Neuronal stem cell (in vitro differentiated cells): ENCODE results near the gene INTS1.

Source experiments
- DNase-seq: peaks from one replicate; pipeline ENCODE4 v3.0.0-alpha.2; 2013; ENCODE audit warnings: low spot score
- H2AFZ ChIP-seq: one replicate; pipeline ENCODE4 v1.6.1; 2013; ENCODE audit warnings: mild to moderate bottlenecking, low read length, inconsistent platforms
- H2AK5ac ChIP-seq: 2 replicates; pipeline ENCODE4 v1.6.1; 2013; ENCODE audit warnings: low read depth, mild to moderate bottlenecking, inconsistent platforms, low read length, moderate library complexity, mixed read lengths
- H2BK120ac ChIP-seq: 2 replicates; pipeline ENCODE4 v1.6.1; 2013; ENCODE audit warnings: low read depth, mild to moderate bottlenecking, inconsistent platforms, low read length, moderate library complexity, mixed read lengths
- H2BK12ac ChIP-seq: one replicate; pipeline ENCODE4 v1.6.1; 2013; ENCODE audit warnings: low read length, inconsistent platforms
- H2BK15ac ChIP-seq: 2 replicates; pipeline ENCODE4 v1.6.1; 2013; ENCODE audit warnings: mild to moderate bottlenecking, low read length, inconsistent platforms, mixed read lengths
- H2BK5ac ChIP-seq: one replicate; pipeline ENCODE4 v1.6.1; 2013; ENCODE audit warnings: inconsistent platforms, mild to moderate bottlenecking, low read length, moderate library complexity
- H3K14ac ChIP-seq: one replicate; pipeline ENCODE4 v1.6.1; 2013; ENCODE audit warnings: low read length, inconsistent platforms
- H3K18ac ChIP-seq: 2 replicates; pipeline ENCODE4 v1.6.1; 2013; ENCODE audit warnings: low read length, inconsistent platforms
- H3K23ac ChIP-seq: 2 replicates; pipeline ENCODE4 v1.6.1; 2013; ENCODE audit warnings: low read depth, mild to moderate bottlenecking, mixed read lengths, low read length, inconsistent platforms; ENCODE audit not compliant: poor library complexity
- H3K27ac ChIP-seq: replicated peaks from 3 replicates; pipeline ENCODE4 v1.5.1; 2013; ENCODE audit warnings: low read length, inconsistent platforms
- H3K27me3 ChIP-seq, 3 experiments: 2 replicates each; pipeline ENCODE4 v1.6.1; 2013; ENCODE audit warnings: low read length in 3 of 3, mild to moderate bottlenecking in 2 of 3, inconsistent platforms in 1 of 3, low read depth in 1 of 3, mixed read lengths in 1 of 3, moderate library complexity in 1 of 3; ENCODE audit not compliant: control insufficient read depth in 3 of 3, insufficient read depth in 3 of 3
- H3K36me3 ChIP-seq, 2 donors: replicated peaks in 1 of 2; 2 replicates each; pipeline ENCODE4 v1.6.1; 2013; ENCODE audit warnings: low read length in 2 of 2; ENCODE audit not compliant: control insufficient read depth in 2 of 2, insufficient read depth in 2 of 2
- H3K4ac ChIP-seq: 2 replicates; pipeline ENCODE4 v1.6.1; 2013; ENCODE audit warnings: inconsistent platforms, mild to moderate bottlenecking, low read length, moderate library complexity
- H3K4me1 ChIP-seq, 2 donors: 1 replicate in 1 of 2; 2 replicates in 1 of 2; pipeline ENCODE4 v1.6.1; 2013; ENCODE audit warnings: low read length in 2 of 2, low read depth in 1 of 2; ENCODE audit not compliant: control insufficient read depth in 2 of 2, insufficient read depth in 1 of 2
- H3K4me2 ChIP-seq: one replicate; pipeline ENCODE4 v1.6.1; 2013; ENCODE audit warnings: mild to moderate bottlenecking, low read length, inconsistent platforms; ENCODE audit not compliant: insufficient read depth, poor library complexity, severe bottlenecking
- H3K4me3 ChIP-seq, 2 donors: 2 replicates each; pipeline ENCODE4 v1.5.1; 2013; ENCODE audit warnings: low read length in 2 of 2, mild to moderate bottlenecking in 2 of 2, inconsistent platforms in 1 of 2, moderate library complexity in 1 of 2
- H3K79me1 ChIP-seq: one replicate; pipeline ENCODE4 v1.6.1; 2013; ENCODE audit warnings: low read depth, mild to moderate bottlenecking, inconsistent platforms, low read length, moderate library complexity
- H3K9ac ChIP-seq: one replicate; pipeline ENCODE4 v1.6.1; 2013; ENCODE audit warnings: mild to moderate bottlenecking, low read depth, low read length, inconsistent platforms; ENCODE audit not compliant: poor library complexity
- H3K9me3 ChIP-seq, 2 donors: replicated peaks in 1 of 2; 2 replicates each; pipeline versions ENCODE3 to v1.6.1; 2013; ENCODE audit warnings: low read length in 2 of 2, mild to moderate bottlenecking in 2 of 2, inconsistent platforms in 1 of 2, low read depth in 1 of 2, mixed read lengths in 1 of 2, moderate library complexity in 1 of 2; ENCODE audit not compliant: control insufficient read depth in 2 of 2, insufficient read depth in 1 of 2
- H4K8ac ChIP-seq: one replicate; pipeline ENCODE4 v1.6.1; 2013; ENCODE audit warnings: low read depth, mild to moderate bottlenecking, inconsistent platforms, low read length, moderate library complexity
- H4K91ac ChIP-seq: one replicate; pipeline ENCODE4 v1.6.1; 2013; ENCODE audit warnings: low read length, low read depth, mild to moderate bottlenecking, inconsistent platforms; ENCODE audit not compliant: poor library complexity
- WGBS, 2 donors: extraction: QIAGEN DNeasy Blood & Tissue Kit; methylation state at CpG; one replicate each; pipeline ENCODE4 v1.1.7; 2013; ENCODE audit warnings: missing lambda C conversion rate in 2 of 2, mixed read lengths in 1 of 2; ENCODE audit not compliant: insufficient read length in 2 of 2, insufficient replicate concordance in 1 of 2; ENCODE audit errors: extremely low coverage in 2 of 2; 5-methylcytosine and 5-hydroxymethylcytosine counted together

INTS1 gene

DNA sequence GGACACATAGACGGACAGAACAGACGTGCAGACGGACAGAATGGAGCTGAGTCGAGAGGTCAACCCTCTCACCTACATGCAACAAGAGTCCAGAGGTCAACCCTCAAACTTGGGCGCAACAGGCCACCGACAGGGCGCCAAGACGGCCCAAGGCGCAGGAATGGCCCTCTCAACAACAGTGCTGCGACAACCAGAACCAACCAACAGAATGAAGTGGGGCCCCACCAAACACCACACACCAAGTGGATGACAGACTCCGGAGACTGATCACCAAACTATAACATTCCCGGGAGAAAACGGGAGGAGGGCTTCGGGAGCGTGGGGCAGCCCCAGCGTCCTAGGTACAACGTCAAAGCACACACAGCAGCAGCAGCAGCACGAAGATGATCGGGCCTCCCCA lies 13.4 kb downstream of the INTS1 start:
- no CpG with 5 or more reads among the region's 19 CpGs for WGBS, 2 donors
- H3K18ac ChIP-seq: no peak overlapping the region

DNA sequence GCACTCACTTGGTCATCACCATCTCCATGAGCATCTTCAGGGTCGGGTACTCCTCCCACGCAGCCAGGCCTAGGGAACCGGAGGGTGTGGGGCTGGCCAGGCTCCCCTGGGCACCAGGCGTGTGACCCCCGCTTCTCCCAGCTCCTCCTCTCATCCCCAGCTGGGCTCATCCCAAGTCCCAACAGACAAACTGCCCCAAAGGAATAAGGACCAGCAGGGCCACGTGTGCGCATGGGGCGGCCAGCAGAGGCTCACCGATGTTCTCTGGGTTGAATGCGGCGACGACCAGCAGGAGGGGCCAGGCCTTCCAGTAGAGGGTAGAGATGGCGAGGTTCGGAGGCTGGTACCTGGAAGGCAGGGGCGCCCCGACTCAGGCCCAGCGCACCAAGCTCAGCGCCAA lies 14.9 kb downstream of the INTS1 start:
- H3K18ac ChIP-seq: no peak overlapping the region
- no peak overlapping the region for H4K8ac ChIP-seq
- no peak overlapping the region for H2BK120ac ChIP-seq
- no peak overlapping the region for H2AK5ac ChIP-seq
- no peak overlapping the region for H3K14ac ChIP-seq
- H2BK15ac ChIP-seq: no peak overlapping the region
- no peak overlapping the region for H3K4me2 ChIP-seq
- H2BK12ac ChIP-seq: no peak overlapping the region
- no peaks in the 10 kb centered on the region for H3K27me3 ChIP-seq
- no peak overlapping the region for H3K4ac ChIP-seq
- no peak overlapping the region for H3K4me3 ChIP-seq
- H3K36me3 ChIP-seq: peaks cover 54 to 93% of the 10 kb centered on the region in 2 donors
- no CpG with 5 or more reads among the region's 18 CpGs for WGBS, 2 donors
- H3K23ac ChIP-seq: peak overlapping the region; percentile 73
- H4K91ac ChIP-seq: no peak overlapping the region
- peaks cover 13% of the 10 kb centered on the region for H3K79me1 ChIP-seq
- H2BK5ac ChIP-seq: no peak overlapping the region
- H3K9me3 ChIP-seq: no peaks in the 10 kb centered on the region
- H3K27ac ChIP-seq: no peak overlapping the region
- no peak overlapping the region for H3K9ac ChIP-seq
- no peak overlapping the region for H2AFZ ChIP-seq
- no peak for DNase-seq
- no peaks in the 10 kb centered on the region for H3K4me1 ChIP-seq

More for the DNA sequence above, 13.4 kb downstream of the INTS1 start:
- no peak overlapping the region for H2BK120ac ChIP-seq
- peaks cover 13% of the 10 kb centered on the region for H3K79me1 ChIP-seq
- H3K14ac ChIP-seq: no peak overlapping the region
- no peak overlapping the region for H2AFZ ChIP-seq
- no peak overlapping the region for H3K4ac ChIP-seq
- H2AK5ac ChIP-seq: no peak overlapping the region
- H3K4me1 ChIP-seq: no peaks in the 10 kb centered on the region
- no peak overlapping the region for H2BK5ac ChIP-seq
- no peak overlapping the region for H3K9ac ChIP-seq
- DNase-seq: no peak
- no peaks in the 10 kb centered on the region for H3K27me3 ChIP-seq
- H4K8ac ChIP-seq: no peak overlapping the region
- peaks cover 56 to 93% of the 10 kb centered on the region in 2 donors for H3K36me3 ChIP-seq
- no peak overlapping the region for H3K27ac ChIP-seq
- H2BK15ac ChIP-seq: no peak overlapping the region
- H3K4me2 ChIP-seq: no peak overlapping the region
- H3K23ac ChIP-seq: no peak overlapping the region
- no peak overlapping the region for H2BK12ac ChIP-seq
- no peak overlapping the region for H3K4me3 ChIP-seq
- no peaks in the 10 kb centered on the region for H3K9me3 ChIP-seq
- H4K91ac ChIP-seq: no peak overlapping the region

GRCh38 chr7:1488016-1488415 lies 16.2 kb downstream of the INTS1 start:
- no peak overlapping the region for H2BK12ac ChIP-seq
- H3K36me3 ChIP-seq: peaks cover 59 to 93% of the 10 kb centered on the region in 2 donors
- no peak overlapping the region for H3K4me3 ChIP-seq
- H3K14ac ChIP-seq: no peak overlapping the region
- H3K9me3 ChIP-seq: no peaks in the 10 kb centered on the region
- H3K79me1 ChIP-seq: peaks cover 16% of the 10 kb centered on the region
- no peak for DNase-seq
- no peak overlapping the region for H2AFZ ChIP-seq
- no peak overlapping the region for H2BK120ac ChIP-seq
- no peak overlapping the region for H2BK5ac ChIP-seq
- no peak overlapping the region for H3K23ac ChIP-seq
- no peaks in the 10 kb centered on the region for H3K27me3 ChIP-seq
- peak overlapping the region; percentile 7 for H3K18ac ChIP-seq
- no peak overlapping the region for H4K8ac ChIP-seq
- no peak overlapping the region for H3K27ac ChIP-seq
- H4K91ac ChIP-seq: no peak overlapping the region
- H2AK5ac ChIP-seq: no peak overlapping the region
- H3K4ac ChIP-seq: no peak overlapping the region
- H2BK15ac ChIP-seq: no peak overlapping the region
- no CpG with 5 or more reads among the region's 20 CpGs for WGBS, 2 donors
- no peaks in the 10 kb centered on the region for H3K4me1 ChIP-seq
- no peak overlapping the region for H3K4me2 ChIP-seq
- no peak overlapping the region for H3K9ac ChIP-seq

- Histone ChIP-seq H2BK15ac (no peak overlapping the region), H2BK120ac (no peak overlapping the region), H4K91ac (no peak overlapping the region), H2BK5ac (no peak overlapping the region), H2BK12ac (no peak overlapping the region), H2AFZ (no peak overlapping the region), H2AK5ac (no peak overlapping the region), H4K8ac (no peak overlapping the region), H3K4me1 (no peaks in the 10 kb centered on the region), H3K9ac (peak overlapping the region; percentile 44), H3K9me3 (no peaks in the 10 kb centered on the region), H3K4ac (no peak overlapping the region), H3K14ac (no peak overlapping the region), H3K27me3 (no peaks in the 10 kb centered on the region), H3K18ac (no peak overlapping the region), H3K23ac (no peak overlapping the region), H3K79me1 (peaks cover 16% of the 10 kb centered on the region), H3K4me2 (no peak overlapping the region), H3K4me3 (no peak overlapping the region), H3K36me3 (peaks cover 64 to 96% of the 10 kb centered on the region in 2 donors), H3K27ac (no peak overlapping the region)
- no CpG with 5 or more reads among the region's 25 CpGs for WGBS, 2 donors
- no peak for DNase-seq
Measured at GRCh38 chr7:1487466-1487865, 16.7 kb downstream of the INTS1 start.
